ENCODE measurements around the gene MEGF11. TPM values are rescaled to one million over a fixed set of nuclear protein-coding genes. Genes with fewer than 3 reads are reported as not detected.
A peak's percentile ranks its signal among the peaks of the same experiment; 100 is the strongest.

MEGF11 gene
- total RNA-seq, 1 donor from 2014 or later = 0.77 TPM

- no peak for TF ChIP-seq CTCF (IDR thresholded peaks at IDR 0.05; ENCODE audit: unreplicated experiment)
- no peak for DNase-seq (ENCODE audit: low spot score)
- Mint-ChIP-seq H3K9me3 (ENCODE audit: unreplicated experiment) (no peaks in the 10 kb centered on the region), H3K4me1 (ENCODE audit: unreplicated experiment) (no peaks in the 10 kb centered on the region), H3K36me3 (ENCODE audit: low read depth, unreplicated experiment) (peaks cover 21% of the 10 kb centered on the region), H3K27me3 (ENCODE audit: unreplicated experiment) (no peaks in the 10 kb centered on the region), H3K27ac (ENCODE audit: unreplicated experiment) (no peak overlapping the region), H3K4me3 (ENCODE audit: unreplicated experiment) (no peak overlapping the region)
These were observed 364.6 kb downstream of the MEGF11 start for GRCh38 chr15:65888981-65889380.

- H3K36me3 Mint-ChIP-seq (ENCODE audit: low read depth, unreplicated experiment) = peaks cover 30% of the 10 kb centered on the region
These were observed 366.0 kb downstream of the MEGF11 start for GRCh38 chr15:65887565-65887964.

GRCh38 chr15:65885668-65886218 is 367.8 kb downstream of the MEGF11 start:
- DNase-seq (ENCODE audit: low spot score) = no peak
- peak overlapping the region; percentile 10 for H3K27ac Mint-ChIP-seq (ENCODE audit: unreplicated experiment)
- H3K4me1 Mint-ChIP-seq (ENCODE audit: unreplicated experiment) = peaks cover 18% of the 10 kb centered on the region
- no peaks in the 10 kb centered on the region for H3K9me3 Mint-ChIP-seq (ENCODE audit: unreplicated experiment)
- H3K27me3 Mint-ChIP-seq (ENCODE audit: unreplicated experiment) = no peaks in the 10 kb centered on the region
- peaks cover 28% of the 10 kb centered on the region for H3K36me3 Mint-ChIP-seq (ENCODE audit: low read depth, unreplicated experiment)
- no peak for TF ChIP-seq CTCF (IDR thresholded peaks at IDR 0.05; ENCODE audit: unreplicated experiment)
- H3K4me3 Mint-ChIP-seq (ENCODE audit: unreplicated experiment) = no peak overlapping the region

More at GRCh38 chr15:65887565-65887964, 366.0 kb downstream of the MEGF11 start:
- TF ChIP-seq CTCF (IDR thresholded peaks at IDR 0.05; ENCODE audit: unreplicated experiment) = no peak
- H3K27ac Mint-ChIP-seq (ENCODE audit: unreplicated experiment) = no peak overlapping the region
- H3K27me3 Mint-ChIP-seq (ENCODE audit: unreplicated experiment) = no peaks in the 10 kb centered on the region
- DNase-seq (ENCODE audit: low spot score) = no peak
- peaks cover 6% of the 10 kb centered on the region for H3K4me1 Mint-ChIP-seq (ENCODE audit: unreplicated experiment)
- H3K4me3 Mint-ChIP-seq (ENCODE audit: unreplicated experiment) = no peak overlapping the region
- no peaks in the 10 kb centered on the region for H3K9me3 Mint-ChIP-seq (ENCODE audit: unreplicated experiment)

GRCh38 chr15:65884511-65884910 is 369.0 kb downstream of the MEGF11 start:
- Mint-ChIP-seq H3K27ac (ENCODE audit: unreplicated experiment) (no peak overlapping the region), H3K4me1 (ENCODE audit: unreplicated experiment) (peaks cover 18% of the 10 kb centered on the region), H3K27me3 (ENCODE audit: unreplicated experiment) (no peaks in the 10 kb centered on the region), H3K4me3 (ENCODE audit: unreplicated experiment) (no peak overlapping the region), H3K36me3 (ENCODE audit: low read depth, unreplicated experiment) (peaks cover 23% of the 10 kb centered on the region), H3K9me3 (ENCODE audit: unreplicated experiment) (no peaks in the 10 kb centered on the region)
- TF ChIP-seq CTCF (IDR thresholded peaks at IDR 0.05; ENCODE audit: unreplicated experiment) = no peak
- no peak for DNase-seq (ENCODE audit: low spot score)

- Mint-ChIP-seq H3K27me3 (ENCODE audit: unreplicated experiment) (no peaks in the 10 kb centered on the region), H3K9me3 (ENCODE audit: unreplicated experiment) (no peaks in the 10 kb centered on the region), H3K4me3 (ENCODE audit: unreplicated experiment) (no peak overlapping the region), H3K27ac (ENCODE audit: unreplicated experiment) (no peak overlapping the region), H3K36me3 (ENCODE audit: low read depth, unreplicated experiment) (peaks cover 25% of the 10 kb centered on the region), H3K4me1 (ENCODE audit: unreplicated experiment) (peaks cover 18% of the 10 kb centered on the region)
- TF ChIP-seq CTCF (IDR thresholded peaks at IDR 0.05; ENCODE audit: unreplicated experiment) = no peak
- DNase-seq (ENCODE audit: low spot score) = no peak
These were observed 370.0 kb downstream of the MEGF11 start for GRCh38 chr15:65883571-65883970.
